NCI-H187 (cell line): Measurements from ENCODE around the gene PC.

Experiments used
- DNase-seq, 2 experiments: peaks; one replicate each; lab custom pipeline; 2025; lab: John Stamatoyannopoulos, UW

PC gene

DNA sequence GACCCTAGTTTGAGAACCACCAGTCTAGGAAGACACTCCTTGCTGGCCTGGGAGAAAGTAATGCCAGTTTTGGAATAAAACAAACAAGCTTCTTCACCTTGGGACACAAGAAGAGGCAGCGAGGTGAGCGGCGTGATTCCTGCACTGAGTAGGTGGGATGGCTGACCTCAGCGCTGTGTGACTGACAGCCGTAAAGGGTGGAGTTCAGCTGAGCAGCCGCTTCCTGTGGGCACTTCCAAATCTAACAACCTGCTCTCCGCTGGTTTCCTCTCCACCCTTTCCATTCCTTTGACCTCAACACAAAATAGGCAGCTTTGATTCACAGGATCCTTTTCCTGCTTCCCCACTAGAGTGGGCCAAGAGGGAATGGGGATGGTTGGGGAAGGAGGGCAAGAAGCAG is 45.8 kb downstream of the PC start:
- DNase-seq, result no peak

- DNase-seq, result no peak
Observed at GRCh38 chr11:66910669-66911068, 47.5 kb downstream of the PC start.

GRCh38 chr11:66910016-66910415 is 48.2 kb downstream of the PC start:
- DNase-seq, result no peak

DNA sequence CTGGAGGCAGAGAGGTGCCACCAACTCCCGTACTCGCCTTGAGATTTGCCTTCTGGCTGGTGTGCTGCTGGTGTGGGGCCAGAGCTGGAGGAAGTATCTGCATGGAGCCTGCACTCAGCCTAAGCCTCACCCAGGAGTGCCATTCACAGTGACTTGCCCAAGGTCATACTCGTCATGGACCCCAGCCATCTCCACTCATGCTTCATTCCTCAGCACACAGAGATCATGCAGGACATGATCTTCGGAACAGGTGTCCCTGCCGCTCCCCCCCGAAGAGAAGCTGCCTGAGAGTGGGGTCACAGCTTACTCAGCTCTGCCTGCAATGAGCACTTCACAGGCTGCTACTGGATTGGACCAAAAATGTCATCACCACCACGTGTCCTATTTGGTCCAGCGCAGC is 49.0 kb downstream of the PC start:
- no peak for DNase-seq

GRCh38 chr11:66907751-66908630 is 50.2 kb downstream of the PC start:
- no peak for DNase-seq

- no peak for DNase-seq
Observed at GRCh38 chr11:66906061-66906733, 52.0 kb downstream of the PC start.

DNA sequence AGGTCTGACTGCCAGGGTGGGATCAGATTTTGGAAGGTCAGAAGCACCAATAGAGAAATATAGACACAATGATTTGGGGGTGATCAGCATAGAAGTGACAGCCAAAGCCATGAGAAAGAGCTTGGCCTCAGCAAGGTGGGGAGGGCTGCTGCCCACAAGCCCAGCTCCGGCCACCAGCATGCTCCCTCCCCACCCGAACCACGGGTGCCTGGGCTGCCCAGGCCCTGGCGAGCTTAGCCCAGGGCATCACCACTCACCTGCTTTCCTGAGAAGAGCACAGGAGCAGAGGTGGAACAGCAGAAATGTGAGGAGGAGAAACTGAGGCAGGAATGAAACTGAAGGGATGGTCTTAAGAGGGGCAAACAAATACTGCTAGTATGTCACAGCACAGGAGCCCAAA is 52.6 kb downstream of the PC start:
- DNase-seq, result no peak

DNA sequence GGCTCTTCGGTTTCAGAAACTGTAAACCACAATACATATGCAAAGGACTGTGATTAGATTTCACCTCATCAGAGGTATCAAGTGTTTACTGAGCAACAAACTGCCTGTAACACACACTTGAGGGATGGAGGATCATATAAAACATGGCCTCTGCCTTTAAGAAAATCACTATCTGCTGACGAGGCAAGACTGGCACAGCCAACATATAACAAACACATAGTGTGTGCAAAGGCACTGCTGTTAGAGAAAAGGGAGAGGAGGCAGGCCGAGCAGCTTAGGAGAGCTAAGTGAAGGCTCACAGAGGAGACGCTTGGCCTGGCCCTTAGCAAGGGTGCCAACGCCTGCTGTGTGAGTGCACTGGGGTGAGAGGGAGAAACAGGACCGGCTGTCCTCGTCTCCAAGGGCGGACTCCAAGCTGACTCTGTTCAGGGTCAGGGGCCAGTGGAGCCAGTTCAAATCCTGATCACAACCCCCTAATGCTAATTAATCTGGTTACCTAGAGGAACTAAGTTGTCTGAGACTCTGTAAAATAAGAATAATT is 53.1 kb downstream of the PC start:
- DNase-seq, result no peak

DNA sequence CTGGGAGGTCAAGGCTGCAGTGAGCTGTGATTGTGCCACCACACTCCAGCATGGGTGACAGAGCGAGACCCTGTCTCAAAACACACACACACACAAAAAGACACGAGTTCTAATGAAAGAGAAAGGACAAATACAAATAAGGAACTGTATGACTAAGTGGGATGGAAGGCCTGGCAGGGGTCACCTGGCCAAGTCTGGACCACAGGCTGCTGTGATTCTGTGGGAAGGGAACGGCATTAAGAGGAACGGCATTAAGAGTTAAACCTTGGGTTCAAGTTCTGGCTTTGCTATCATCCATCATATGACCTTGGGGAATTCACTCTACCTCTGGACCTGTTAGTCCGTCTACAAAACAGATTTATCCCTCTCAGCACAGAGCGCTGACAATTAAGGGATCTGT is 53.6 kb downstream of the PC start:
- DNase-seq, result no peak

DNA sequence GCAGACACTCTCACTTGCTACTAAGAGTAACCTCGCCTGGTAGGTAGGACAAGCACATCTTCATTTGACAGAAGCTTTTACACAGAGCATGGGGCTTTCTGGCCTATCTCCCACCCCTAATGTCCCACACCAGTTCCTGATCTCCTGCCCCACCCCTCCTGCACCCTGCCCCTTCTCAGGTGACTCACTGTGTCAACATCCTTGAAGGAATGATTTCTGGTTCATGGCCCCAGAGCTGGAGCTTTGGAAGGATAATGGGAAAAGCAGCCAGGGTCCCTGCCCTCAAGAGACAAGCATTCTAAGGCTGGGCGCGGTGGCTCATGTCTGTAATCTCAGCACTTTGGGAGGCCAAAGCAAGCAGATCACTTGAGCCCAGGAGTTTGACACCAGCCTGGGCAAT is 54.1 kb downstream of the PC start:
- no peak for DNase-seq

DNA sequence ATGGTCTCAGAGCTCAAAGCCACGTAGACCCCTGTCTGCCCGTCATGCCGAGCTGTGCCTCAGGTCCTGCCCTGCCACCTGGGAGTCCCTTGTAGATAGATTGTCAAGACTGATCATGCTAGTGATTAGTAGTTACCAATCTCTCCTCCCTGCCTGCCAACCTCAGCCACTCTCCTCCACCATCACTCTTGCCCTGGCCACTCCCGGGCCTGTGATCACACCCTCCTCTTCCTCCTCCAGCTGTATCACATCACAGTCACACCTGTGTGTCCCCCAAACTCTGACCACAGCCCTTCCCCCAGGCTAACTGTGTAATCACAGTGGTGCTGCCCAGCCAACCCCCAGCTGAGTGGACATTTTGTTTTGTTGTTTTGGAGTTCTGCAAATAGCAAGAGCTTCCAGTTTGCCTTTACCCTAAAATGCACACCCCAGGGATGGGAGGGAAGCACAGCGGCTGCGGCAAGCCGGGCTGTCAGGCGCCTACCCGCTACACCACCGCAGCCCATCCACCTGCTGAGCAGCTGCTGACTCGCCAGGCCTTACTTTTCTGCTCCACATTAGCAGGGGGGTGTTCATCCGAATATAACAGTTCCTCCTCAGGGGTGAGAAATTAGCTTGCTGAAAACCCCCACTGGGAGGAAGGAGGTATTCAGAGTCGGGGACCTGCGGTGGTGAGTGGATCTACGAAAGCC is 55.6 kb downstream of the PC start:
- DNase-seq, result no peak

DNA sequence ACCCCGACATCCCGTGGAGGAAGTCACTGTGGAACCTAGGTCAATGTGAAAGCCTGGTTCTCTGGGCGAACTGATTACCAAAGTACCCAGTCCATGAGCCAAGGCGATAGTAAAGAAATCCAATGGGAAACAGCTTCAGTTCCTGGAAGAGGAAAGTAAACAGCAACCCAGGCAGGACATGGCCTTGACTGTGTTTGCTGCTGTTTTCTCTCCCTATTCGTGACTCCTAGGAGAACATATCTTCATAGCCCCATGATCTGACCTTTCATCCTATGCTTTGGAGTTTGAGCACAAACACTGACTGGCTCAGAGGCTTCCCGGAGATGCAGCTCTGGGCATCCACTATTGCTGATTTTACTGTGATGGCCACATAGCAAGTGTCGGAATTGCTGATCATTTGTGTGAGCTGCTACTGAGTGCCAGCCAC is 56.2 kb downstream of the PC start:
- DNase-seq, result no peak

- no peak for DNase-seq
Observed at GRCh38 chr11:66894141-66894540, 64.0 kb downstream of the PC start.

GRCh38 chr11:66892911-66893310 is 65.3 kb downstream of the PC start:
- no peak for DNase-seq

- DNase-seq, result no peak
Observed at GRCh38 chr11:66891851-66892660, 66.1 kb downstream of the PC start.

DNA sequence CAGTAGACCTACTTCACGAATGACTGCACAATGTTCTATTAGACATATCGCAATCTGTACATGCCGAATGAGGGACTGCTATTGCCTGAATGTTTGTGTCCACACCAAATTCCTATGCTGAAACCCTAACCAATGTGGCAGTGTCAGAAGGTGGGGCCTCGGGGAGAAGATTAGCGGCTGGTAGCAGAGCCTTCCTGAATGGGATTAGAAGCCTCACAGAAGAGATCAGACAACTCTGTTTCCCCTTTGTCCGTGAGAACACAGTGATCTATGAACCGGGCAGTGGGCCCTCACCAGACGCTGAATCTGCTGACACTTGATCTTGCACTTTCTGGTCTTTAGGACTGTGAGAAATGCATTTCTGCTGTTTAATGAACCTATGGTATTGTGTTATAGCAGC is 68.2 kb downstream of the PC start:
- DNase-seq, result no peak

DNA sequence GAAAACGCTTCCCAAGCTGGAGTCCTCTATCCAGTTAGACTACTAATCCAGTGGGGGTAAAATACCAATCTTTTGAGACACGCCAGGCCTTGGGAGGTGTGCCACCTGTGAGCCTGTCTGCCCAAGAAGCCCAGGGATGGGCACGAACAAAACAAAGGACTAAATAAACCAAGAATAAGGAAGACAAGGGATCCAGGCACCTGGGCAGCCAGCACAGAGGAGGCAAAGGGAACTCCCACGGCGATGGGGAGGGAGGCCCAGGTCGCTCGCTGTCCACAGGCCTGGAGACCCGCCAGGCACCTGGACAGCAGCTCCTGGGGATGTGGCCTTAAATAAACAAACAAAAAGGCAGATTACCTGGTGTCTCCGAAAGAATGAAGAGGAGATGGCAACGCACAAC is 69.9 kb downstream of the PC start:
- no peak for DNase-seq

DNA sequence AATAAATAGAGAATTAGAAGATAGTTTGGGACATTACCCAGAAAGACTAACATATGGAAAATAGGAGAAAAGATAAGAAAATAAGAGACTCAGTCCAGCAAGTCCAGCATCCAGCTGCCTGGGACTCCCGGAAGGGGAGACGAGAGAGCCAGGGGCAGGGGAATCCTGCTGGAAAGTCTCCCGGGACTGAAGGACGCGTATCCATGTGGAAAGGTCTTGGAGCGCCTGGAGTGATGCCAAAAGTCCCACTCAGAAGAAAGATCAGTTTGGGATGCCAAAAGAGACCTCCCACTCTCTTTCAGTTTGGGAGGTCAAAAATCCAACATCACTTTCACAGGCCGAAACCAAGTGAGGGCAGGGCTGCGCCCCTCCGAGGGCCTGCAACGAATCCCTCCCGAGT is 70.7 kb downstream of the PC start:
- no peak for DNase-seq

GRCh38 chr11:66886671-66887221 is 71.4 kb downstream of the PC start:
- no peak for DNase-seq

GRCh38 chr11:66885950-66886440 is 72.2 kb downstream of the PC start:
- no peak for DNase-seq

DNA sequence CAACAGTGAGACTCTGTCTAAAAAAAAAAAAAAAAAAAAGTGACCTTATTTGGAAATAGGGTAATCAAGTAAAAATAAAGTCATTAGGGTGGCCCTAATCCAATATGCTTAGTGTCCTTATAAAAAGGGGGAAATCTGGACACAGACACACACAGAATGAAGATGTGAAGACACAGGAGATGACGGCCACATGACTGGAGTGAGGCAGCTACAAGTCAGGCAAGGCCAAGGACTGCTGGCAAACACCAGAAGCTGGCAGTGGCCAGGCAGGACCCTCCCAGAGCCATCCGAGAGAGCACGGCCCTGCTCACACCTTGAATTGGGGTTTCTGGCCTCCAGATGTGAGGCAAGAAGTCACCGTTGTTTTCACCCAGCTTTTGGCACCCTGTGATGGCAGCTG is 72.7 kb downstream of the PC start:
- DNase-seq, result no peak
